ENCODE data around the gene GPATCH2L. TPM values are rescaled to one million over a fixed set of nuclear protein-coding genes. Genes with fewer than 3 reads are reported as not detected.

Gene GPATCH2L
- total and polyA plus RNA-seq, 2 of the 13 experiments (the other 11 are each of a cell fraction or from before 2014, with no cell fraction given), result 14.4 to 29.0 TPM

DNA sequence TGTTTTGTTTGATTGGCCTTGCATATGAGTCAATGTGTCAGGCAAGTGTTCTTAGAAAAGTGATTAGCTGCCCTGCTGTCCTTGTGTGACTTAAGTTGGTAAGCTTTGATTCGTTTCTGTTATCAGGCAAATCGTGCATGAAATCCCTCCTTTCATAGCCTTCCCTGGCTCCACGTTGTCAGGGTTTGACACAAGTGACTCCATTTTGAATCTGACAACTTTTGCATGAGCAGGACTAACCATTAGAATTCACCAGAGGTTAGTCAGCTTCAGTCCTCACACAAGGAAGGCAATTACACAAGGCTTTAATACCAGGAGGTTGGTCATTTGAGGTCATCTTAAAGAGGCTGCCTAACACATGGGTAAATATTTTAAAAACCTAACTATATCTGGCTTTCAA is 68.2 kb downstream of the GPATCH2L start:
- FAIRE-seq (no peak), ATAC-seq (no peak), DNase-seq (ENCODE audit: low spot score) (no peak)
- Histone ChIP-seq H3K4me3 (replicated peaks in 1 of 3; ENCODE audit: insufficient read depth in 1 of 3, low read depth in 2 of 3, low read length in 3 of 3) (no peak overlapping the region), H3K4me2 (ENCODE audit: low read depth, low read length) (no peak overlapping the region), H2AFZ (ENCODE audit: low read length) (no peak overlapping the region), H3K79me2 (ENCODE audit: insufficient read depth, low read length) (no peaks in the 10 kb centered on the region), H3K9ac (ENCODE audit: insufficient read depth, low read depth, low read length) (no peak overlapping the region), H3K27me3 (ENCODE audit: control insufficient read depth in 1 of 2, insufficient read depth in 2 of 2, low read length in 2 of 2) (no peaks in the 10 kb centered on the region), H3K9me3 (ENCODE audit: low read length) (peaks cover 9% of the 10 kb centered on the region; the same call in 1 of the 2 replicates), H3K36me3 (replicated peaks in 1 of 2; ENCODE audit: control insufficient read depth in 1 of 2, insufficient read depth in 2 of 2, low read length in 2 of 2) (no peaks in the 10 kb centered on the region), H4K20me1 (ENCODE audit: insufficient read depth, low read length) (no peaks in the 10 kb centered on the region), H3K27ac (ENCODE audit: extremely low read length, insufficient read depth, low read length) (no peak overlapping the region), H3K4me1 (ENCODE audit: insufficient read depth, low read length) (no peaks in the 10 kb centered on the region)
- CTCF ChIA-PET (ENCODE audit: low intra/inter-chr PET ratio, low total read pairs), result no interaction called here
- POLR2A ChIA-PET, result no interaction called here
- no TSS peak for BruUV-seq (replicated peaks)
- TF ChIP-seq ZSCAN12 (CRISPR knock-in tag; IDR thresholded peaks at IDR 0.05) (no peak), ZNF816 (CRISPR knock-in tag; IDR thresholded peaks at IDR 0.05; ENCODE audit: borderline replicate concordance) (no peak), ZNF33B (CRISPR knock-in tag; IDR thresholded peaks at IDR 0.05) (no peak), MTA3 (CRISPR knock-in tag; IDR thresholded peaks at IDR 0.05) (no peak), KLF11 (CRISPR knock-in tag; IDR thresholded peaks at IDR 0.05) (no peak), DPF2 (CRISPR knock-in tag; IDR thresholded peaks at IDR 0.05; ENCODE audit: borderline replicate concordance, low read depth) (no peak), ZNF619 (CRISPR knock-in tag; IDR thresholded peaks at IDR 0.05) (no peak), ONECUT2 (CRISPR knock-in tag; IDR thresholded peaks at IDR 0.05) (no peak), ZNF788 (CRISPR knock-in tag; IDR thresholded peaks at IDR 0.05; ENCODE audit: borderline replicate concordance) (no peak)
- TF ChIP-seq, protein P1, sequence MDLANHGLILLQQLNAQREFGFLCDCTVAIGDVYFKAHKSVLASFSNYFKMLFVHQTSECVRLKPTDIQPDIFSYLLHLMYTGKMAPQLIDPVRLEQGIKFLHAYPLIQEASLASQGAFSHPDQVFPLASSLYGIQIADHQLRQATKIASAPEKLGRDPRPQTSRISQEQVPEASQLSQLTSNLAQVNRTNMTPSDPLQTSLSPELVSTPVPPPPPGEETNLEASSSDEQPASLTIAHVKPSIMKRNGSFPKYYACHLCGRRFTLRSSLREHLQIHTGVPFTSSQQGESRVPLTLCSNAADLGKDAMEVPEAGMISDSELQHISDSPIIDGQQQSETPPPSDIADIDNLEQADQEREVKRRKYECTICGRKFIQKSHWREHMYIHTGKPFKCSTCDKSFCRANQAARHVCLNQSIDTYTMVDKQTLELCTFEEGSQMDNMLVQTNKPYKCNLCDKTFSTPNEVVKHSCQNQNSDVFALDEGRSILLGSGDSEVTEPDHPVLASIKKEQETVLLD (CRISPR knock-in tag; IDR thresholded peaks at IDR 0.05; ENCODE audit: low read depth), result no peak
- TF ChIP-seq, protein P2, sequence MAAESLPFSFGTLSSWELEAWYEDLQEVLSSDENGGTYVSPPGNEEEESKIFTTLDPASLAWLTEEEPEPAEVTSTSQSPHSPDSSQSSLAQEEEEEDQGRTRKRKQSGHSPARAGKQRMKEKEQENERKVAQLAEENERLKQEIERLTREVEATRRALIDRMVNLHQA (CRISPR knock-in tag; IDR thresholded peaks at IDR 0.05), result no peak
- intact Hi-C loops (cut with micrococcal nuclease; ENCODE audit: unreplicated experiment) (no loop called here), in situ Hi-C loops (cut with HindIII; ENCODE audit: extremely low pct_ligation_motif_present, low pct_unique_long_range_greater_than_20kb) (no loop called here)
- WGBS (ENCODE audit: low lambda C conversion rate), result 91% methylated on average over 3 of the region's 3 CpGs
